Measurements from ENCODE around the gene ELOVL1. TPM values are rescaled to one million over a fixed set of nuclear protein-coding genes. Genes with fewer than 3 reads are reported as not detected.

ELOVL1 gene
- polyA plus RNA-seq, 2 of the 4 experiments (the other 2 are of a cell fraction) = 105 to 124 TPM

- peak overlapping the region; percentile 98 for H3K4me2 ChIP-seq
- TF ChIP-seq EHF (CRISPR knock-in tag; IDR thresholded peaks at IDR 0.05) (no peak), RNF2 (IDR thresholded peaks at IDR 0.05; ENCODE audit: borderline replicate concordance, low read depth) (no peak), EP300 (IDR thresholded peaks at IDR 0.05) (no peak), SREBF2 (IDR thresholded peaks at IDR 0.05) (no peak), BHLHE40 (IDR thresholded peaks at IDR 0.05; ENCODE audit: low read depth, low read length) (no peak)
- 7% methylated on average over 6 of the region's 6 CpGs for WGBS (ENCODE audit: missing lambda C conversion rate)
- DNase-seq (ENCODE audit: low read depth in 1 of 2, low spot score in 1 of 2) = no peak
- H3K9me3 ChIP-seq = no peaks in the 10 kb centered on the region
- ChIA-PET POLR2A (interaction anchor here (0.7 to 2.4 kb wide), 8 partner anchors 10 to 281 kb away, joined by 3 to 37 read pairs (median 4); partner anchors contain the start of genes CDC20, HYI and KDM4A), CTCF (interaction anchor here (0.7 to 2.4 kb wide), 7 partner anchors 9 to 250 kb away, joined by 3 to 10 read pairs (median 4); no protein-coding TSS in a partner anchor)
- peak overlapping the region; percentile 94 to 99 for H3K27ac ChIP-seq
- H3K4me3 ChIP-seq = peak overlapping the region; percentile 90
- peaks cover 50% of the 10 kb centered on the region for H3K4me1 ChIP-seq
- FAIRE-seq = no peak
- no peak for ATAC-seq
Measured at GRCh38 chr1:43368646-43369020, 822 bp upstream of the ELOVL1 start.

- peak overlapping the region; percentile 94 to 99 for H3K27ac ChIP-seq
- POLR2A ChIA-PET = interaction anchor here (0.6 to 2.4 kb wide), 12 partner anchors 9 to 283 kb away, joined by 3 to 37 read pairs (median 4); partner anchors contain the start of genes CDC20, HYI, KDM4A and MED8
- no peak for FAIRE-seq
- peak overlapping the region; percentile 99 for H3K4me2 ChIP-seq
- peak in 1 of 2 experiments; percentile 46 for DNase-seq (ENCODE audit: low read depth in 1 of 2, low spot score in 1 of 2)
- H3K9me3 ChIP-seq = no peaks in the 10 kb centered on the region
- peak; percentile 76 to 84 for ATAC-seq
- peaks cover 46% of the 10 kb centered on the region for H3K4me1 ChIP-seq
- peak overlapping the region; percentile 90 for H3K4me3 ChIP-seq
- 0% methylated on average over 22 of the region's 48 CpGs for WGBS (ENCODE audit: missing lambda C conversion rate)
- CTCF ChIA-PET = interaction anchor here (1.4 to 2.4 kb wide), 3 partner anchors 11 to 28 kb away, joined by 4 to 10 read pairs (median 4); no protein-coding TSS in a partner anchor
- no peak for TF ChIP-seq NR3C1 (IDR thresholded peaks at IDR 0.05)
- no peak for TF ChIP-seq FOXS1 (CRISPR knock-in tag; IDR thresholded peaks at IDR 0.05)
- TF ChIP-seq HES2 (IDR thresholded peaks at IDR 0.05) = no peak
- TF ChIP-seq HDAC2 (IDR thresholded peaks at IDR 0.05) = no peak
- no peak for TF ChIP-seq MAZ (IDR thresholded peaks at IDR 0.05; ENCODE audit: borderline replicate concordance, low read depth, low read length)
- no peak for TF ChIP-seq EP300 (IDR thresholded peaks at IDR 0.05)
- TF ChIP-seq RNF2 (IDR thresholded peaks at IDR 0.05; ENCODE audit: borderline replicate concordance, low read depth) = no peak
- no peak for TF ChIP-seq ZC3H11A (IDR thresholded peaks at IDR 0.05)
- no peak for TF ChIP-seq MYC (IDR thresholded peaks at IDR 0.05; ENCODE audit: borderline replicate concordance, low read length)
- TF ChIP-seq MAFK (IDR thresholded peaks at IDR 0.05; ENCODE audit: partially characterized antibody) = no peak
- TF ChIP-seq TP53 (CRISPR knock-in tag; IDR thresholded peaks at IDR 0.05) = no peak
- TF ChIP-seq ELK1 (IDR thresholded peaks at IDR 0.05; ENCODE audit: low read depth, low read length) = no peak
- no peak for TF ChIP-seq SMC3 (IDR thresholded peaks at IDR 0.05)
Measured at GRCh38 chr1:43367026-43367903, 546 bp downstream of the ELOVL1 start.

GRCh38 chr1:43366601-43367025 is 1.2 kb downstream of the ELOVL1 start:
- H3K4me2 ChIP-seq = peak overlapping the region; percentile 99
- no peak for DNase-seq (ENCODE audit: low read depth in 1 of 2, low spot score in 1 of 2)
- ChIA-PET CTCF (interaction anchor here (2.4 kb wide), 1 partner anchor 11 kb away, joined by 10 read pairs; no protein-coding TSS in a partner anchor), POLR2A (interaction anchor here (2.4 kb wide), 1 partner anchor 8 kb away, joined by 37 read pairs; the partner anchor contains the start of gene CDC20)
- peaks cover 47% of the 10 kb centered on the region for H3K4me1 ChIP-seq
- 0% methylated on average over 3 of the region's 5 CpGs for WGBS (ENCODE audit: missing lambda C conversion rate)
- no peak for FAIRE-seq
- peak overlapping the region; percentile 90 for H3K4me3 ChIP-seq
- ATAC-seq = peak; percentile 1 to 8; a peak in 3 of 6 replicates
- no peaks in the 10 kb centered on the region for H3K9me3 ChIP-seq
- peak overlapping the region; percentile 94 to 99 for H3K27ac ChIP-seq
- TF ChIP-seq POLR2A (IDR thresholded peaks at IDR 0.05; ENCODE audit: low read length) = no peak
- no peak for TF ChIP-seq RCOR1 (IDR thresholded peaks at IDR 0.05; ENCODE audit: low read depth, low read length)
- TF ChIP-seq ZSCAN20 (CRISPR knock-in tag; IDR thresholded peaks at IDR 0.05) = no peak
- no peak for TF ChIP-seq REST (IDR thresholded peaks at IDR 0.05)
- no peak for TF ChIP-seq MAZ (IDR thresholded peaks at IDR 0.05; ENCODE audit: borderline replicate concordance, low read depth, low read length)
- TF ChIP-seq MAX (IDR thresholded peaks at IDR 0.05) = no peak
- TF ChIP-seq KDM1A (IDR thresholded peaks at IDR 0.05; ENCODE audit: low read depth) = no peak

Measured in A549 (cell line).